C4-2B (cell line): ENCODE data around the gene TOP3B.

Experiments
- H3K27ac ChIP-seq: fragments of 450-650 bp; 2 replicates; pipeline ENCODE4 v1.5.1; 2017
- CTCF ChIP-seq: fragments of 450-650 bp; conservative IDR thresholded peaks from 2 replicates; pipeline ENCODE4 v1.5.1; 2017; ENCODE audit warnings: mild to moderate bottlenecking
- ZFX ChIP-seq: fragments of 450-650 bp; IDR thresholded peaks from 2 replicates; pipeline ENCODE4 v1.6.1; 2017

Gene TOP3B

GRCh38 chr22:21996175-21996720, 13.7 kb upstream of the TOP3B start:
- no peak overlapping the region for H3K27ac ChIP-seq
- TF ChIP-seq CTCF (no peak), ZFX (no peak)

GRCh38 chr22:21995660-21996059, 13.1 kb upstream of the TOP3B start:
- TF ChIP-seq CTCF (no peak), ZFX (no peak)
- no peak overlapping the region for H3K27ac ChIP-seq

- no peak for TF ChIP-seq CTCF
- no peak for TF ChIP-seq ZFX
- no peak overlapping the region for H3K27ac ChIP-seq
Measured at GRCh38 chr22:21994881-21995444, 12.4 kb upstream of the TOP3B start.

- no peak overlapping the region for H3K27ac ChIP-seq
- no peak for TF ChIP-seq ZFX
- no peak for TF ChIP-seq CTCF
Measured at GRCh38 chr22:21992593-21993237, 10.1 kb upstream of the TOP3B start.

- no peak for TF ChIP-seq CTCF
- TF ChIP-seq ZFX = no peak
- H3K27ac ChIP-seq = no peak overlapping the region
Measured at GRCh38 chr22:21991774-21992173, 9.2 kb upstream of the TOP3B start.

GRCh38 chr22:21991304-21991596, 8.7 kb upstream of the TOP3B start:
- H3K27ac ChIP-seq = no peak overlapping the region
- TF ChIP-seq ZFX = no peak
- no peak for TF ChIP-seq CTCF

GRCh38 chr22:21990445-21991303, 8.1 kb upstream of the TOP3B start:
- H3K27ac ChIP-seq = no peak overlapping the region
- TF ChIP-seq ZFX (no peak), CTCF (no peak)
